ENCODE data around the gene PIGX.
"Not testable (repeated sequence)": the region's sequence is repeated elsewhere in the genome, so short reads cannot be mapped to it uniquely, and the experiment has no call there.

Gene PIGX

DNA sequence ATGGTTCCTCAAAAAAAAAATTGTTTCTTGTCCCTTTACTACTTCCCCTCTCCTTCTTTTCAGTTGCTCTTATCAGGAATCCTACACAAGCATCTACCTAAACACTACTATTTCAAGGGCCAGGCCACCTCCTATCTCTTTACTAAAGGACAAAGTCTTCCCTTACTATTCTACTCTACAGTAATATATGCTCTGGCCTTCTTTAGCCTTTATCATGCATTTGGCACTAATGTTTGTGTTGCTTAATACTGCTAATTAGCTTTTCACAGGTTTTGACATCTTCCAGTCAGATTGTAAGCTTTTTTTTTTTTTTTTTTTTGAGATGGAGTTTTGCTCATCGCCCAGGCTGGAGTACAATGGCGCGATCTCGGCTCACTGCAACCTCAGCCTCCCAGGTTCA, 5.4 kb upstream of the PIGX start:
- no peak for DNase-seq

DNA sequence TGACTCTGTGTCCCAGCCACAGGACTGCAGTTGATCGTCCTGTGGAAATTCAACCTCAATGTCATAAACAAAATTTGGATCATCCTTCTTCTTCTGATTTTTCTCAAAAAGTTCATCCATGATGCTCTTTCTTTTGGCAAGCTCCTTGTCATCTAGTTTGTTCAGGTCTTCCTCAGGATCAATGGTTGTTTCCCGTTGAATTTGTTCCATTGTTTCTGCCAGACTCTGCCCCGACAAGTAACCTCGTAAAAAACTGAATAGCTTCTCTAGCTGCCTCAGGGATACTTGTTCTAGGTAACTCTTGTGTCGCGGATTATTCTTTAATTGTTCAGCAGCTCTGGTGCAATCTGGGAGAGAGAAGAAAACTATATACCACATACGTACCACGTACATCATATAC, 4.6 kb upstream of the PIGX start:
- DNase-seq = no peak

DNA sequence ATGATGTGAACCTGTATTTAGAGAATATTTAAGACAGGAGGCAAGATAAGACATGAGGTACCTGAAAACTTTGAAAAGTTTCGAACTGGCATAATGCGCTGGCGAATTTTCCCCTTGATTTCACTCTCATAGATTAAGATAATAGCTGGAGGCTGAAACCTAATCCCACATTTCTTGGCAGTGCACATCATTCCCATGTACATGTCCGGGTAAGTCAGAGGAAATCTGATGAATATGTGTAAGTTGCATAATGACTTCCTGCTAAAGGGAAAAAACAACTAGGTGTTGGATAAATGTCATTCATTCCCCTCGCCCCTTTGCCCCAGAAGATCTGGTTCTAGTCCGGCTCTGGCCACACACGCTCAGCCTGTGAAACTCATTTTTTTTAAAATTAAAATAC, 3.7 kb upstream of the PIGX start:
- no peak for DNase-seq

DNA sequence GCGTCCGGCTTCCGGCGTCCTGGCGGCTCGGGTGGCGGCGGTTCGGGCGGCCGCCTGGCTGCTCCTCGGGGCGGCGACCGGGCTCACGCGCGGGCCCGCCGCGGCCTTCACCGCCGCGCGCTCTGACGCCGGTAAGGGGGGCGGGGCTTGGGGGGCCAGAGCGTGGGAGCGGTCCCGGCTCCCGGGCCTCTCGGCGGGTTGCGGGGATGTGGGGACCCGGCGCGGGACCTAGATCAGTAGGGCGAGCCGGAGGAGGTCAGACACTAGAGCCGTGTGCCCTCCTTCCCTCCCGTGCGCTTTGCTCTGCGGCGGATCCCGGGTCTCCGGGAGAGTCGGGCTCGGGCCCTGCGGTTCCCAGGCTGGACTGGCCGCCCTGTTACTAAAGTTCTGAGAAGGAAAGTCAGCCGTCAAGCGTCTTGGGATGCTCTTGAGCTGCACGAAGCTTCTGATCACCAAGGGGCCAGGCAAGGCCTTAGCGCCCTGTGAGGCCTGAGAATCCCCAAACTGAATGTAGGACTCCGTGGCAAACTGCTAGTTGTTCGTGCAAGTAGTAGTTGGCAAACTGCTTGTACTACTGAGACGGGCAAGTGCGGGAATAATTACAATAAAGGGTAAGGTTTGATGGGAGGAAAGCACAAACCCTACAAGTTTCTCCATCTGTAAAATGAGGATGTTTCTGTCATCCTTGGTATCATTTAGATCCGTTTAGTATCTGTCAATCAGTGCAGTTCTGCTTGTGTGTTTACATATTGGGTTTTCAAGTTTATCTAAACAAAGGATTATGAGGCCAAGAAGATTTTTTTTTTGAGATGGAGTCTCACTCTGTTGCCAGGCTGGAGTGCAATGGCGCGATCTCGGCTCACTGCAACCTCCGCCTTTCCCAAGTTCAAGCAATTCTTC, 587 bp downstream of the PIGX start:
- DNase-seq = peak; percentile 71

DNA sequence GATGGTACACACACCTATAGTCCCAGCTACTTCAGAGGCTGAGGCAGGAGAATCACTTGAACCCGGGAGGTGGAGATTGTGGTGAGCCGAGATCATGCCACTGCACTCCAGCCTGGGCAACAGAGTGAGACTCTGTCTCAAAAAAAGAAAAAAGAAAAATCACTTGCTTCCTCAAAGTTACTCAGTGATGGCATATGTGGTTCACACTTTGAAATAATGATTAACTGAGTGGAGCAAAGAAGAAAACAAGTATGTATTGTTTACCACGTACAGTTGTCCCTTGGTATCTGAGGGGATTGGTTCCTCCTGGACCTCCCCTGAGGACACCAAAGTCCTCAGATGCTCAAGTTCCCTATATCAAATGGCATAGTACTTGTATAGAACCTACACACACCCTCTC, 5.0 kb downstream of the PIGX start:
- DNase-seq = not testable (repeated sequence)

DNA sequence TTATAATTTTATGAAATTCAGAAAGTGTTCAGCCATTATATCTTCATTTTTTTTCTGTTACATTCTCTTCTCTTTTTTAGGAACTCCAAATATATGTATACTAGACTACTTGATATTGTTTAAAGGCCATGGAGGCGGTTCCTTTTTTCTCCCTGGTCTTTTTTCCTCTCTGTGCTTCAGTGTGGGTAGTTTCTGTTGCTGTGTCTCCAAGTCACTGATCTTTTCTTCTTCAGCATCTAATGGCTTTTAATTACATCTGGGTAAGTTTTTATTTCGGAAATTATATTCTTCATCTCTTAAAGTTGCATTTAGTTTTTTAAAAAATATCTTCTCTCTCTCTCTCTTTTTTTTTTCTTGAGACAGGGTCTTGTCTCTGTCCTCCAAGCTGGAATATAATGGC, 8.9 kb downstream of the PIGX start:
- DNase-seq = no peak

DNA sequence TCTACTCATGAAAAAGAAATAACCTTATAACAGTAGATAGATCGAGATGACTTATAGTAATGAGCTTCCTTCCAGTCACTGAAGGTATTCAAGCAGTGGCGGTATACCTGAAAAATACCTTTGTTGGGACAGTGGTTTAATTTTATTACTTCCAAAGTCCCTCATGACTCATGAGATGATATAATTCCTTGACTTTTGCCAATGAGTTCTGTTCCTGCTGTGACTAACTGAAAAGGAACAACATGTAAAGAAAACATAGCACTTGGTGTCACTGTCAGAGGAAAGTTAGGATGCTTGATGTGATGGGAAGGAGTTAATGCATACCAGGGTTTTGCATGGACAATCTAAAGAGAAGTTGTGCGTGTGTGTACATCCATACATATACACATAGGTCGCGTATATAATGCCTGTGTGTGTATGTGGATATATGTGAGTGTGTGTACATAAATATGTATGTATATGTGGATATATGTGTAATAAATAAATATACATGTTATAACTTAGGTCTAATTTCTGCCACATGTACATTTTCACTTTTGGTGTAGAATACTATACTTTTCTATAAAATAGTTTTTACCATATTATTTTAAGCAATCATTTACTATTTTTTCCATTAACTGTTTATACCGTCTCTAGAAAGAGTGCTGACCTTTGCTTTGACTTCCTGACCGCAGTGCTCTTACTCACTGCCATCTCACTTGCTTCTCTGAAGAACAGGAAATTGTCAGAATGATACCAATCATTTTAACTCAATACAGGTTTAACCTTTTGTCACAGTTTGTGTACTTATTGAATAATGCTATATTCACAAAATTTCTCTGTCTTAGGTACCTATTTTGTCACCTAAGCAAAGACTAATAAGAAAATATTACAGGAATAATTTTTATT, 14.9 kb downstream of the PIGX start:
- no peak for DNase-seq

DNA sequence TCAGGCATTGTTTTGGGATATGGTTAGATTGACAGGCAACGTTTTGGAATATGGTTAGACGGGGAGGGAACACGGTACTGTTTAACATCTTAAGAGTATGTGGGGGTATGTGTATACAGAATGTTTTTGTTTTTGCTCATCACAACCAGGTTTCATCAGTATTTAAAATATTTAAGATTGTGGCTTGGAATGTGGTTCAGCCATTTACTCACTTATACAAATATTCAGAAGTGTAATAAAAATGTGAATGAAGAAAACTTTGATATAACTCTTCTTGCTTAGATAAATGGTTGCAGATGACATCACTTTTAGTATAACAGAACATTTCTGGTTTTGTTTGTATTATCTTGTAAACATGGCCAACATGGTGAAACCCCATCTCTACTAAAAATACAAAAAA, 23.6 kb downstream of the PIGX start:
- DNase-seq = no peak

DNA sequence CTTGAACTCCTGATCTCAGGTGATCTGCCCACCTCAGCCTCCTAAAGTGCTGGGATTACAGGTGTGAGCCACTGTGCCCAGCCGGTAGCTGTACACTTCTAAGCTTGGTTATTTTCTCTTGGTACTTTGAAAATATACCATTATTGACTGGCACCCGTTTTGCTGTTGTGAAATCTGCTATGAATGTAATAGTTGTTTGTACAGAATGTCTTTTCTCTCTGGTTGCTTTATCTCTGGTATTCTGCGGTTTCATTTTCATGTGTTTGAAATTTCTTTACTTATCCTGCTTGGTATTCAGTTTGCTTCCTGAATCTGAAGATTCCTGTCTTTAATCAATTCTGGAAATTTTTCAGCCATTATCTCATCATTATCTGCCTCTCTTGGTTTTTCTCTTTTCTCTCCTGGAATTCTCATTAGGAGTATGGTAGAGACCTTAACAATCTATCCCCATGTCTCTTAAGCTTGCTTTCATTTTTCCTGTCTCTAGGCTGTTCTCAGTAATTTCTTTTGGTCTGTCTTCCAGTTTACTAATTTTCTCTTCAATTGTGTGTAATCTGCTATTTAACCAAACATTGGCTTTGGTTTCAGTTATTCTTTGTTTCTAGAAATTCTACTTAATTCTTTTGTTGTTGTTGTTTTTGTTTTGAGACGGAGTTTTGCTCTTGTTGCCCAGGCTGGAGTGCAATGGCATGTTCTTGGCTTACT, 24.6 kb downstream of the PIGX start:
- DNase-seq = no peak

DNA sequence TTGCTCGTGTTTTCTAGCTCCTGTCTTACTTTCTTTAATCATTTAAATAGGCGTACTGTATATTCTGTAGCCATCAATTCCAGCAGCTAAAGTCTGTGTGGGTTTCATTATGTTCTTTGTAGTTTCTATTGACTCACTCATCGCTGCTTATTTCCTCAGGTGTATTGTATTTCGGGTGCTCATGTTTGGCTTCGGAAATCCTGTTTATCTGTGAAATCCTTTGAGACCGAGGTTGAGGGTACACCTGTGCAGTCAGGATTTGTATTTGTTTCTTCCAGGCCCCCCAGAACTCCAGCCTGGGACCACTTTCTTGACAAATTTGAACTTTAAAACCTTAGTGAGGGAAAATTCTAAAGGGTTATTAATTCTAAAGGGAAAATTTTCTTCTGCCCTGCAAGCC, 25.5 kb downstream of the PIGX start:
- DNase-seq = no peak

DNA sequence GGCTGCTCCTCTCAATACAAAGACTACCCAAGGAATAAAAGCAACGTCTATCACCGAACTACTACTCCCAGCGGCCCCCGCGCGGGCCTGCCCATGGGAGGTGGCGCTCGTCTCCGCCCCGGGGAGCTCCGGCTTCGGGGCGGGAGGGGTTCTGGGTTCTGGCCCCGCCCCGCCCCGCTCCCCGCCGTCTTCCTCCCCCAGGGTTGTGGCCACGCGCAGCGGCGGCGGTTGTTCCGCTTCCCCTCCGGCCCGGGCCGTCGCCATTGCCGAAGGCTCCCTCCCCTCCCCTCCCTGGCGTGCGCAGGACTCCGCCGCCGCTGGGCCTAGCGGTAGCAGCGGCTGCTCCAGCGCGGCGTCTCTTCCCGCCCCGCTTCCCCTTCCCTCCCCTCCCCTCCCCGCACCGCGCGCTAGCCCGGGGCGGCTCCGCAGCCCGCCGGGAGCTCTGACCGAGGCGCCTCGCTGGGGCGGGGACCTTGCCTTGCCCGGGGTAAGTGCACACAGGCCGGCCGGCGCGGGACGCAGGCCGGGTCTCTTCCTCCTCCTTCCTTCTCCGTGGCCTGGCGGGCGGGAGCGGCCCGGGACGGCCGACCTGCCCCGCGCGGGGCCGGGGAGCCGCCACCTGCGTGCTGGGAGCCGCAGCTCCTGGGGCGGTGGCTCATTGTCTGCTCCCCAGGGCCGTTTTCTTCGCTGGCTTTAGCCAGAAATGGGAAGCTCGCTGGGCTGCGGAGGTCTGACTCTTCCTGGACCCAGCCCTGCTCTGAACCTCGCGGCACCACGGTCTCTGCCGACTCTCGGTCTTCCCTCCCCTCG, 27.7 kb downstream of the PIGX start, which contains the start of gene PAK2:
PAK2 (plus strand) TSS at position 187 of the 810 bp plus-strand sequence. CDS start 42,790 bp downstream, outside the sequence.
- DNase-seq = peak; percentile 92

DNA sequence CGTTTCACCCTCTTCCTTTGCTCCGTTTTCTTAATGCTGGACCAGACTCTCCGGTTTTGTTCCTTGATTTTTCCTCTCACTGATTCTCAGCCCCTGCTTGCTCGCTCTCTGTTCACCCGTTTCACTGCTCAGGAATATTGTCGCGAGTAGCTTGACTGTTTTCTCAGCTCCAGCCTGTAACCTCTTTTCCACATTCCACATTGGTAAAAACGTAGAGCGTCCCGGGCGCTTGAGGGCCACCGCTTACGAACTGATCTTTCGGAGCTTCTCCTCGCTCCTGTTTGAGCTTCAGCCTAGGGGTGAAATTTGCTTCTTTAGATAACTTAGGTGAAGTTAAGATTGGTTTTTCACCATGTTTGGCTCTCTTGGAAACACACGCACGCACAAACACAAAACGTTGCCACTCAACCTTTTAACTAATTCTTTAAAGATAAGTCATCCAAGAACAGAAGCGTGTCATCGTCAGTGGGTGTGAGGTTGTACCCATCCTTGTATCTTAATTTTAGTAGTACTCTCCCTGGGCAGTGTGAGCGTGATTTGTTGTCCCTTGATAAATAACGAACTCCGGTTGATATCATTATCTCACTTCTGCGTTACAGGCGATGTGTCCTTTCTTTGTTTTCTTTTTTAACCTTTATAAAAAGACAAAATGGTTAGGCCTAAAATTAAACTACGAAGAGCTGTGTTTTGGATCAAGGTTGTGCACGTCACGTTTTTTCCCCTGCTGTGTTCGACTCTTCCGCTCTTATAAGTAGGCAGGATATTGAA, 28.5 kb downstream of the PIGX start:
- peak; percentile 63 for DNase-seq

DNA sequence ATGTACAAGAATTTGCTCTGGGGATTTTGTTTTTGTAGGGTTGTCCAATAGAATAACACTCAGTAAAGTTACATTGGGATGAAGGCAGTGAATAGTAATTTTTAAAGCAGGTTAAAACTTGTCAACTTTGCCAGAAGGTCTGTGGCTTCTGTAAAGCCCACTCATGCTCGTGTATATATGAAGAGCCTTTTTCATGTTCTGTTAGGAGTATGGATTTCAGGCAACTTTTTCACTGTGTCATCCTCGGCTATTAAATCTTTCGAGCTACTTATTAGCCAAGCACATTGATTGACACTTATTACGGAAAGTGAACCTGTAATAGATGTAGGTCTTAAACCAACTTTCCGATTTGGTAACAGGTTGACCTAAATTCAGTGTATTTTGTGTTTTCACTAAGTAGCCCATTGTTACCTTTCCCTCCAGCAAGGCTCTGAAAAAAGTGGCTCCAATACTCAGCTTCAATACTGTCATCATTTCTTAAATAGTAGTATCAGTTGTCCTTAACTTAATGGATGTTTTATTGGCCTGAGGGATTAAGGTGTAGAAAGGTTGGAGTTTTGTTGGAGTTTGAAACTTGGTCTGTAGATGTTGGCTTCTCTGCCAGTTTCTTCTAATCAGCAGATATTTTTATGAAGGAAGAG, 29.2 kb downstream of the PIGX start:
- DNase-seq = no peak

DNA sequence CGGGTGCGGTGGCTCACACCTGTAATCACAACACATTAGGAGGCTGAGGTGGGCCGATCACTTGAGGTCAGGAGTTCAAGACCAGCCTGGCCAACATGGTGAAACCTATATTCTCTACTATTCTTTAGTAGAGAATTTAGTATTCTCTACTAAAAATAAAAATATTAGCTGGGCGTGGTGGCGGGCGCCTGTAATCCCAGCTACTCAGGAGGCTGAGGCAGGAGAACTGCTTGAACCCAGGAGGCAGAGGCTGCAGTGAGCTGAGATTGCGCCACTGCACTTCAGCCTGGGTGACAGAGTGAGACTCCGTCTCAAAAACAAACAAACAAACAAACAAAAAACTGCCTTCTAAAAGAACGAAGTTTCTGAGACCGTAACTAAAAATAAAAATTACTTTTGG, 31.4 kb downstream of the PIGX start:
- DNase-seq = not testable (repeated sequence)

DNA sequence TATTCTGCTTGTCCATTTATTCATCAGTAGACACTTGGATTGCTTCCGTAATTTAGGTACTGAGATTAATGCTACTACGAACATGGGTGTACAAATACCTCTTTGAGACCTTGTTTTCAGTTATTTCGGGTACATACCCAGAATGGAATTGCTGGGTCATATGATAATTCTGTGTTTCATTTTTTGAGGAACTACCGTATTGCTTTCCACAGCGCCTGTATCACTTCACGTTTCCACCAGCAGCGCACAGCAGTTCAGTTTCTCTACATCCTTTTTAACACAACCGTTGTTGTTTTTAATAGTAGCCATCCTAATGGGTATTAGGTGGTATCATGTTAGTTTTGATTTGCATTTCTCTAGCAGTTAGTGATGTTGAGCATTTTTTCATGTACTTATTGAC, 36.9 kb downstream of the PIGX start:
- DNase-seq = no peak

DNA sequence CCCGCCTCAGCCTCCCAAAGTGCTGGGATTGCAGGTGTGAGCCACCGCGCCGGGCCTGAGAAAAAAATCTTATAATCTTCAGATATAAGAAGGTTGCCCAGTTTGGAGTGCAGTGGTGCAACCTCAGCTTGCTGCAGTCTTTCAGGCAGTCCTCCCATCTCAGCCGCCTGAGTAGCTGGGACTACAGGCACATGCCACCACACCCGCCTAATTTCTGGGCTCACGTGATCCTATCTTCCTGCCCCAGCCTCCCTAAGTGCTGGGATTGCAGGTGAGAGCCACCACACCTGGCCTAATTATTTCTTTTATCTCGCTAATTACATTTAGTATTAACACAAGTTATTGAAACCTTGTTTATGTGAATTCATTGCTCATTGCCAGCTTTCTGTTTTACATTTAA, 41.0 kb downstream of the PIGX start:
- DNase-seq = no peak

DNA sequence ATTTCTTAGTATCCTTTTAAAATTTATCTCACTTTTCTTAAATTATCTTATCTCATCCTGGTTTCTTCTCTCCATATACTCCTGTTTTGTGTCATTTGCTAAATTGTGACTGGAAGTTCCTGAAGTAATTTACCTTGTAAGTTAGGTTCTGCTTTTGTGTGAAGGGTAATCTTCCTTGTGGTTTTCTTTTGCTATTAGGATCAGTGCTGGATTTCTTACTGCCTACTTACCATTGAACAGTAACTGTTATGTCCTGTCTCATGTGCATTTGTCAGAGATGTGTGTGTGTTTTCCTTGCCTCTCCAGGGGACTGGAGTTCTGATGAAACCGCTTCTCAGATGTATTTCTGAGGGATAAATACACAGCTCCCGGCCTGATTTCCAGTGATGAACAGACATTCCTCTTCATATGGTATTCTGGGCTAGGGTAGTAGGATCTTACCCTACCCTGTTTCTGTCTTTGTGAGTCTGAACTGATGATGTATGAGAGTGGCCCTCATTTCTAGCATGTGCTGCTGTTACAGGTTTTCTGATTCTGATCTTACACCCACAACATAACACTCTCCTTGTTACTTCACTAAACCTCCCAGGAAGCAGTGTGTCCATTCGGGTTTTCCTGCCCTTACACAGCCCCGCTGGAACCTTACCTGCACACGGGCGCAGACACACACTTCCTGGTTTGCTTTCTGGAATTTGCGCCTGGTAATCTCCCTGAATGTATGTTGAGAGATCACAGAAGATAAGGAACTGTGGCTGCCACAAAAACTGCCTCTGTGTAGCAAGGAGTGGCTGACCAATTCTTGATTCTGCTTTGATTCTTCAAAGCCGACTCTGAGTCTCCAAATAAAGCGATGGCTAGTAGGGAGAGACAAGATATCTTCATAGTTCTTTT, 42.2 kb downstream of the PIGX start:
- no peak for DNase-seq

DNA sequence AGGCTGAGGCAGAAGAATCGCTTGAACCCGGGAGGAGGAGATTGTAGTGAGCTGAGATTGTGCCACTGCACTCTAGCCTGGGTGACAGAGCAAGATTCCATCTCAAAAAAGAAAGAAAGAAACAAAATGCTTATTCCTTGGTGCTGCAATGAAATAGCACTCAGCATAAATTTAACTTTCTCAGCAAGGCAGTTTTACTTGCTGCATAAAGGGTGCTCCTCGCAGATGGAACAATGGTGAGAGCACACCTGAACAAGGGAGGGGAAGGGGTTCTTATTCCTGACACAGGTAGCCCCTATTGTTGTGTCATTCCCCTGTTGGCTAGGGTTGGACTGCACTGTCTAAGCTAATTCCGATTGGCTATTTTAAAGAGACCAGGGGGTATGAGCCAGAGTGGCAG, 44.6 kb downstream of the PIGX start:
- no peak for DNase-seq

DNA sequence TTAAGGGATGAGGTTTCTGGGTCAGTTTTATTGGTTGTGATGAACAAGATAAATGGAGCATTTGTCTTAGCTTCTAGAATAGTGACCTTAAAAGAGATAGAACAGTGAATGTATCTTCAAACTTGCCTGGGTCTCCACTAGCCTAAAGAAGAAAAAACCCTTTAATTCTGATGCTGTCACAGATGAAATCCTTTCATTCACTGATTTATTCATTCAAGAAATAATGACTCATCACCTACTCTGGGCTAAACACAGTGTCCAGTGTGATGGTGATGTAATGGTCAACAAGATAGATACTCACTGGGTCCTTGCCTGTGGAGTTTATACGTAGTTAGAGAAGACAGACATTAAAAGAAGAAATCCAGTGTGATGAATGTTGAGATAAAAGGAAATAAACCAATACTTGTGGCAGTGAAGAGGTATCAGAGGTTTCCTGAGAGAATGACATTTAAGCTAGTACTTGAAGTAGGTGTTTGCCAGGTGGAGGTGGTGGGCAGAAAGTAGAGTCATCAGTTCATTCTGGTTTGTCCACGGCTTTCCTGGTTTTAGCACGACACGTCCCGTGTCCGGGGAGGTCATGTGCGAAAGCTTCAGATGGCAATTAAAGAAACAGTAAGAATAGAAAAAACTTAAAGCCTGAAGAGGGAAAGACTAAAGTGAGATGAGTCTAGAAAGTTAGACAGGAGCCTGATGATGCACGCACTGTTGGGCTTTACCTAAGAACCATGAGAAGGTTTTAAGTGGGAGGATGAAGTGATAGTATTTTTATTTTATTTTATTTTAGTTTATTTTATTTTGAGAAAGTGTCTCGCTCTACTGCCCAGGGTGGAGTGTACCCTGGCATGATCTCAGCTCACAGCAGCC, 45.9 kb downstream of the PIGX start:
- DNase-seq = no peak
